BLaER1 treated with 17β-estradiol and CSF1 and Interleukin-3, amounts not matched to agents 10 nM and 100 nM (cell line): ENCODE results near the gene CAND2.
A peak's percentile ranks its signal among the peaks of the same experiment; 100 is the strongest.

Experiments used
- H3K27ac ChIP-seq, 11 experiments: shearing (Covaris generic); formaldehyde crosslinking; 2 replicates each; pipeline ENCODE4 v1.8.1; 2022
- H3K27me3 ChIP-seq, 11 experiments: shearing (Covaris generic); formaldehyde crosslinking; 2 replicates each; pipeline ENCODE4 v1.8.1; 2022
- H3K36me3 ChIP-seq, 11 experiments: shearing (Covaris generic); formaldehyde crosslinking; 2 replicates each; pipeline ENCODE4 v1.8.1; 2022
- H3K4me1 ChIP-seq, 10 experiments: shearing (Covaris generic); formaldehyde crosslinking; 2 replicates each; pipeline ENCODE4 v1.8.1; 2022
- H3K4me2 ChIP-seq, 11 experiments: shearing (Covaris generic); formaldehyde crosslinking; 2 replicates each; pipeline ENCODE4 v1.8.1; 2022
- H3K4me3 ChIP-seq, 10 experiments: shearing (Covaris generic); formaldehyde crosslinking; 2 replicates each; pipeline ENCODE4 v1.8.1; 2022
- H3K9ac ChIP-seq, 11 experiments: shearing (Covaris generic); formaldehyde crosslinking; 2 replicates each; pipeline ENCODE4 v1.8.1; 2022
- H3K9me3 ChIP-seq, 11 experiments: shearing (Covaris generic); formaldehyde crosslinking; replicated peaks in 1 of 11; 2 replicates each; pipeline ENCODE4 v1.8.1; 2022
- H4K20me1 ChIP-seq, 11 experiments: shearing (Covaris generic); formaldehyde crosslinking; 2 replicates each; pipeline ENCODE4 v1.8.1; 2022
- Cebpa-rat ChIP-seq, 11 experiments: shearing (Covaris generic); IDR thresholded peaks; 2 replicates each; pipeline ENCODE4 v1.8.1; 2022

The CAND2 gene

DNA sequence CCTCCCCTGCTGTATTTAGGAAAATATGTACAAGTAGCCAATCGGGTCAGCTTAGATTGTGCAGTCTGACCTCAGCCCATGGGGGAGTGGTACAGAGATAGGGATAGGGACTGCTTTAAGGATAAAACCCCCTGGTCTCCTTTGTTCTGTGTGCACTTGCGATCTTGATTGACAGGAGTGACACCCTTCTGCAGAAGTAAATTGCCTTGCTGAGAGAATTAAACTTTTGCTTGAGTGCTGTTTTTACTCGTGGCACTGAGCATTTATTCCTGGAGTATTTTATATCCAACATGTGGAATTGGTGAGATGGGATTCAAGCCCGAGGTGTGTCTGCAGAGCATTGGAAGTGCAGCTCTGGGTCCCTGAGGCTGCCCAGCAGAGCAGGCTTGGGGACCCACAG is 68.8 kb downstream of the CAND2 start:
- Histone ChIP-seq H3K9ac (no peak overlapping the region), H3K4me1 (peaks cover 8 to 49% (median 32%) of the 10 kb centered on the region in 10 experiments), H3K4me3 (no peak overlapping the region), H3K27me3 (peaks cover 0 to 12% (median 0%) of the 10 kb centered on the region in 11 experiments; a peak in 4 of 22 replicates), H3K4me2 (no peak overlapping the region), H3K9me3 (peaks cover 20 to 31% (median 25%) of the 10 kb centered on the region in 11 experiments), H3K27ac (no peak overlapping the region), H4K20me1 (peaks cover 0 to 10% (median 0%) of the 10 kb centered on the region in 11 experiments; a peak in 2 of 22 replicates), H3K36me3 (0 out of 22 replicates have a peak, but pooled peaks cover 0 to 4% (median 0%) of the 10 kb centered on the region in 11 experiments)
- no peak for TF ChIP-seq Cebpa-rat (IDR thresholded peaks at IDR 0.05)

DNA sequence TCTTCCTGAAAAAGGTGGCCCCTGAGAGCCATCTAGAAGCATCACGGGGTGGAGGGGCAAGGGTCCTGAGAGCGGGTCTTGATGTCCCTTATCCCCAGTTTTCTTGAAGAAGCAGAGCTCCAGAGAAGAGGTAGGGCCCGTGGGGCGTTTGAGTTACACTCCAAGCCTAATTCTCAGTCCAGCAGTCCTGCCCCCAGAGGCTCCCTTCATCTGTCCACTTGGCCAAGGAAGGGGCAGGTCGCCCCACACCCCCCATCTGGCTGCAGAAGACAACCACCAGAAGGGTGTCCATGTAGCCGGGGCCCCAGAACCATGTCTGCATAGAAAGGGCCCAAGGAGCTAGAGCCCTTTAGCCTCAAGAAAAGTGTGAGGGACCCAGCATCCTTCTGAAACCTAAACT is 70.4 kb downstream of the CAND2 start:
- Histone ChIP-seq H3K9ac (no peak overlapping the region), H3K36me3 (0 out of 22 replicates have a peak, but pooled peaks cover 0 to 4% (median 0%) of the 10 kb centered on the region in 11 experiments), H3K27ac (no peak overlapping the region), H3K4me2 (no peak overlapping the region), H3K9me3 (peaks cover 20 to 31% (median 25%) of the 10 kb centered on the region in 11 experiments), H4K20me1 (peaks cover 0 to 10% (median 0%) of the 10 kb centered on the region in 11 experiments; a peak in 2 of 22 replicates), H3K4me3 (no peak overlapping the region), H3K27me3 (peaks cover 0 to 12% (median 0%) of the 10 kb centered on the region in 11 experiments; a peak in 5 of 22 replicates), H3K4me1 (peaks cover 8 to 47% (median 27%) of the 10 kb centered on the region in 10 experiments)
- no peak for TF ChIP-seq Cebpa-rat (IDR thresholded peaks at IDR 0.05)

DNA sequence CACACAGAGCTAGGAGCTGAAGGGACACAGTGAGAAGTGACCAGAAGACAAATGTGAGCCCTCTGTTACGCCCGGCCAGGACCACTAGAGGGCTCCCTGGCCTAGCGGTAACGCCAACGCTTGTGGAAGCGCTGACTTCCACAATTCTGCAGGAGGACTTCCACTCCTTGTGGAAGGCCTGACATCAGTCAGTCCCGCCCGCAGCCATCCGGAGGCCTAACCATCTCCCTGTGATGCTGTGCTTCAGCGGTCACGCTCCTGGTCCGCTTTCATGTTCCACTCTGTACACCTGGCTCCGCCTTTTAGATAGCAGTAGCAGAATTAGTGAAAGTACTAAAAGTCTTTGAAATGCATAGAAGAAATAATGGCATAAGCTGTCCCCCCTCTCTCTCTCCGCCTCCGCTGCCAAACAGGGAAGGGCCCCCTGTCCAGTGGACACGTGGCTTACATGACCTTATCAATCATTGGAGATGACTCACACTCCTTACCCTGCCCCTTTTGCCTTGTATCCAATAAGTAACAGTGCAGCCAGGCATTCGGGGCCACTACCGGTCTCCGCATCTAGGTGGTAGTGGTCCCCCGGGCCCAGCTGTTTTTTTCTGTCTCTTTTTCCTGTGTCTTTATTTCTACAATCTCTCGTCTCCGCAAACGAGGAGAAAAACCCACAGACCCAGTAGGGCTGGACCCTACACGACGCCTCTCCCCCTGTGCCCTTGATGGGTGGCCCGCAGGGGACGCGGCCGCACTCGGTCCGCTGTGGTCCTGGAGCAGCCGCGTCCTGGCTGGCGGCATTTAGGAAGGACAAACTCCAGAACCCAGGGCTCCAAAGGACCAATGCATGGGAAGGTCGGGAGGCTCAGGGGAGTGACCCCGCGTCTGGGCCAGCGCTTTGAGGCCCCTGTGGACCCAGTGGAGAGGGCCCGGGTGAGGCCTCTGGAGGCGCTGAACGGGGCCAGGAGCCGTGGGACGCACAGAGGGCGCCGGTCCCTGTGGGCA is 71.9 kb downstream of the CAND2 start:
- Histone ChIP-seq H3K4me3 (peak overlapping the region; percentile 38 to 66 (median 46)), H3K4me1 (peaks cover 8 to 39% (median 21%) of the 10 kb centered on the region in 10 experiments), H3K9ac (peak overlapping the region in 10 of 11 experiments; percentile 16 to 66 (median 44); a peak in 13 of 22 replicates), H3K4me2 (peak overlapping the region; percentile 88 to 97 (median 94)), H3K27me3 (peaks cover 0 to 12% (median 0%) of the 10 kb centered on the region in 11 experiments; a peak in 5 of 22 replicates), H3K27ac (peak overlapping the region in 3 of 11 experiments; percentile 37 to 55 (median 44); a peak in 7 of 22 replicates), H4K20me1 (peaks cover 0 to 10% (median 0%) of the 10 kb centered on the region in 11 experiments; a peak in 2 of 22 replicates), H3K36me3 (0 out of 22 replicates have a peak, but pooled peaks cover 0 to 4% (median 0%) of the 10 kb centered on the region in 11 experiments), H3K9me3 (peaks cover 20 to 28% (median 25%) of the 10 kb centered on the region in 11 experiments)
- TF ChIP-seq Cebpa-rat (IDR thresholded peaks at IDR 0.05), result no peak

DNA sequence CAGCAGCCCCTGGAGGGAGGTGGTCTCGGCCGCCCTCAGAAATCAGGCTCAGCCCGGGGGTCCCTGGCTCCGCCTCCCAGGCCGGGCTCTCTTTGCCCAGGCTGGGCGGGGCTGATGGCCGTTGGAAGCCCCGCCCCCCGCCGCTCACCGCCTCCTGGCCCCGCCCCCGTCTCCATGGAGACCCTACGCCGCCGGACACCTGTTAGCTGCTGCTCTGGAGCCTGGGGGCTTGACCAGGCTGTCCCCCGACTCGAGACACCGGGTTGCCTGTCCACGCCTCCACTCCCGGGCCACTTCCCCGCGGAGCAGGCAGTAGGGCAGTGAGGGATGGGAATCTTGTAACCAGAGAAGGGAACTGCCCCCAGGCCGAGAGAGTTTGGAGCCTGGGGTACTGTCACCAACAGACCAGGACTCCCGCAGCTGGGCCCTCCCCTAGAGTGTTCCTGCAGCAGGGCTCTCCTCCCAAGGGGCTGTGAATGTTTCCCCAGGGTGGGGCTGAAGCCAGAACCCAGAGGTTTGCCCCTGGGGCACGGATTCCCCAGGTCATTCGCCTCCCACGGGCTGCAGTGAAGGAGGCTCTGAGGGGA is 72.6 kb downstream of the CAND2 start:
- Histone ChIP-seq H4K20me1 (peaks cover 0 to 10% (median 0%) of the 10 kb centered on the region in 11 experiments; a peak in 2 of 22 replicates), H3K36me3 (0 out of 22 replicates have a peak, but pooled peaks cover 0 to 4% (median 0%) of the 10 kb centered on the region in 11 experiments), H3K27ac (peak overlapping the region in 3 of 11 experiments; percentile 37 to 55 (median 44); a peak in 6 of 22 replicates), H3K27me3 (peaks cover 0 to 12% (median 0%) of the 10 kb centered on the region in 11 experiments; a peak in 5 of 22 replicates), H3K4me2 (peak overlapping the region; percentile 88 to 97 (median 94)), H3K4me1 (peaks cover 8 to 39% (median 21%) of the 10 kb centered on the region in 10 experiments), H3K9ac (peak overlapping the region in 9 of 11 experiments; percentile 16 to 66 (median 43); a peak in 11 of 22 replicates), H3K9me3 (peaks cover 16 to 23% (median 18%) of the 10 kb centered on the region in 11 experiments), H3K4me3 (peak overlapping the region; percentile 38 to 66 (median 46))
- TF ChIP-seq Cebpa-rat (IDR thresholded peaks at IDR 0.05), result no peak

DNA sequence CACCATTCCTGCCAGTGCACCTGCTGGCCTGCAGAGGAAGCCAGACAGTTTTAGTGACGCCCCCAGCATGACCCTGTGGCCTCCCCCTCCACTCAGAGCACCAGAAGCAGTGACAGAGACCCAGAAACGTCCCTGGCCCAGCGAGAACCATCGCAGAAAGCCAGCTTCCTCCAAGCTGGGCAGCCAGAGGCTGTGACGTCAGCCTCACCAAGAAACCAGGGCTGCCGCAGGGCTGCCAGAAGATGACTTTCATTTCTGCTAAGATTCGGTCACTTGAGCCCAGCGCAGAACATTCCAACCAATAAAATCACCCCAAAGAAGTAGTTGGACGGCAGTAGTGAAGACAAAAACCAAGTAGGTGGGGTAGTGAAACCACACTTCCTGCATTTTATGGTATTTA is 74.5 kb downstream of the CAND2 start:
- Histone ChIP-seq H3K4me2 (no peak overlapping the region), H3K4me3 (no peak overlapping the region), H3K9ac (no peak overlapping the region), H3K4me1 (peaks cover 8 to 39% (median 22%) of the 10 kb centered on the region in 10 experiments), H3K36me3 (no peaks in the 10 kb centered on the region), H3K27ac (no peak overlapping the region), H3K27me3 (peaks cover 0 to 12% (median 0%) of the 10 kb centered on the region in 11 experiments; a peak in 5 of 22 replicates), H4K20me1 (peaks cover 0 to 10% (median 0%) of the 10 kb centered on the region in 11 experiments; a peak in 3 of 22 replicates), H3K9me3 (peaks cover 0 to 4% (median under 1%) of the 10 kb centered on the region in 11 experiments; a peak in 8 of 22 replicates)
- TF ChIP-seq Cebpa-rat (IDR thresholded peaks at IDR 0.05), result no peak

DNA sequence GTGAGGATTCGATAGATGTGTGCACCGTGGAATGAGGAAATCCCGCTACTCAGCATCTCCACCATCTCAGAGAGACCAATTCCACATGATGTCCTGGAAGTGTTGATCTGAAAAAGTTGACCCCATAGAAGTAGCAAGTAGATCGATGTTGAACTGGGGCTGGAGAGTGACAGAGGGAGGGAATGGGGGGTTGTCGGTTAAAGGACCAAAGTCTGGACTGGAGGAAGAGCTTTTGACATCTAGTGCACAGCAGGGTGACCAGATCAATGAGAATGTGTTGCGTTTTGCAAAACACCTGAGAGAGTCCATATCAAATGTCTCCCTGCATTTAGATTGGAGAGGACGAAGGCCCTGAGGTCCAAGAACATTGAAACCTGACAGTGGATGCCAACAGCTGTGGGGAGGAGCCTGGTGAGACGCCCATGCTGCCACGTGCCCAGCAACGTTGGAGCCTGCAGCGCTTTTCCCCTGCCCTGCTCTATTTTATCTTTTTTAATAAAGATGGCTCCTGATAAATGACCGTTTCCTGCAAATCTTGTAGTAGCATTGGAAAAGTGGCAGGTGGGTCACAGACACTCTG is 75.0 kb downstream of the CAND2 start:
- Histone ChIP-seq H3K9ac (no peak overlapping the region), H3K4me2 (no peak overlapping the region), H3K27me3 (peaks cover 0 to 12% (median 0%) of the 10 kb centered on the region in 11 experiments; a peak in 5 of 22 replicates), H3K4me3 (no peak overlapping the region), H3K27ac (no peak overlapping the region), H3K9me3 (no peaks in the 10 kb centered on the region), H3K4me1 (peaks cover 8 to 39% (median 23%) of the 10 kb centered on the region in 10 experiments), H4K20me1 (peaks cover 0 to 10% (median 0%) of the 10 kb centered on the region in 11 experiments; a peak in 4 of 22 replicates), H3K36me3 (no peaks in the 10 kb centered on the region)
- no peak for TF ChIP-seq Cebpa-rat (IDR thresholded peaks at IDR 0.05)

DNA sequence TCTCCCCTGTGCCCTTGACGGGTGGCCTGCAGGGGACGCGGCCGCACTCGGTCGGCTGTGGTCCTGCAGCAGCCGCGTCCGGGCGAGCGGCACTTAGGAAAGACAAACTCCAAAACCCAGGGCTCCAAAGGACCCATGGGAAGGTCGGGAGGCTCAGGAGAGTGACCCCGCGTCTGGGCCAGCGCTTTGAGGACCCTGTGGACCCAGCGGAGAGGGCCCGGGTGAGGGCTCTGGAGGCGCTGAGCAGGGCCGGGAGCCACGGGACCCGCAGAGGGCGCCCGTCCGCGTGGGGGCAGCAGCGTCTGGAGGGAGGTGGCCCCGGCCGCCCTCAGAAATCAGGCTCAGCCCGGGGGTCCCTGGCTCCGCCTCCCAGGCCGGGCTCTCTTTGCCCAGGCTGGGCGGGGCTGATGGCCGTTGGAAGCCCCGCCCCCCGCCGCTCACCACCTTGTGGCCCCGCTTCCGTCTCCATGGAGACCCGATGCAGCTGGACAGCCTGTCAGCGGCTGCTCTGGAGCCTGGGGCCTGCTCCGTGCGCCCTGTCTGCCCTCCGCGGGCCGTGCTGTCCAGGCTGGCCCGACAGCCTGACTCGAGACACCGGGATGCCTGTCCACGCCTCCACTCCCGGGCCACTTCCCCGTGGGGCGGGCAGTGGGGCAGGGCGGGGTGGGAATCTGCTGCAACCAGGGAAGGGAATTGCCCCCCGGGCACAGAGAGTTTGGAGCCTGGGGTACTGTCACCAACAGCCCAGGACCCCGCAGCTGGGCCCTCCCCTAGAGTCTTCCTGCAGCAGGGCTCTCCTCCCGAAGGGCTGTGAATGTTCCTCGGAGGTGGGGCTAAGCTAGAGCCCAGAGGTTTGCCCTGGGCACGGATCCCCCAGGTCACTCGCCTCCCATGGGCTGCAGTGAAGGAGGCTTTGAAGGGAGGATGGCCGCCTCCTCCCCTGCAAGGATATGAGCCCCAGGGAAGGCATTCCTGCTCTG is 79.7 kb downstream of the CAND2 start:
- no peaks in the 10 kb centered on the region for H3K27me3 ChIP-seq
- peaks cover 0 to 12% (median 0%) of the 10 kb centered on the region in 11 experiments; a peak in 2 of 22 replicates for H4K20me1 ChIP-seq
- TF ChIP-seq Cebpa-rat (IDR thresholded peaks at IDR 0.05), result no peak
- no peak overlapping the region for H3K27ac ChIP-seq
- peaks cover 0 to 9% (median 0%) of the 10 kb centered on the region in 10 experiments; a peak in 1 of 20 replicates for H3K4me1 ChIP-seq
- no peaks in the 10 kb centered on the region for H3K36me3 ChIP-seq
- H3K9me3 ChIP-seq, result no peaks in the 10 kb centered on the region
- H3K4me2 ChIP-seq, result peak overlapping the region in 7 of 11 experiments; percentile 7 to 48 (median 25); a peak in 9 of 22 replicates
- H3K9ac ChIP-seq, result no peak overlapping the region
- no peak overlapping the region for H3K4me3 ChIP-seq
